HL-60 (cell line): ENCODE results near the gene CACNA2D3.

ENCODE experiments used
- DNase-seq, 2 experiments: peaks; one replicate each; pipeline ENCODE4 v3.0.0-alpha.2; 2010 to 2020; ENCODE audit warnings: low read depth in 1 of 2, low spot score in 1 of 2
- H3K27ac ChIP-seq: fragments of 250-450 bp; sonication (Bioruptor Pico); replicated peaks from 2 replicates; pipeline ENCODE4 v1.5.1; 2020; ENCODE audit warnings: mild to moderate bottlenecking, moderate library complexity
- H3K27me3 ChIP-seq: fragments of 250-450 bp; sonication (Bioruptor Pico); 2 replicates; pipeline ENCODE4 v1.5.1; 2021; ENCODE audit warnings: mild to moderate bottlenecking, moderate library complexity; ENCODE audit not compliant: insufficient read depth, poor library complexity, severe bottlenecking
- H3K4me3 ChIP-seq: replicated peaks from 2 replicates; pipeline ENCODE4 v1.5.1; 2011; ENCODE audit warnings: mild to moderate bottlenecking, control low read depth, low read length; ENCODE audit not compliant: insufficient read depth
- GABPA ChIP-seq: IDR thresholded peaks from 2 replicates; pipeline ENCODE4 v1.6.1; 2012; ENCODE audit warnings: low read depth
- POLR2AphosphoS5 ChIP-seq: IDR thresholded peaks from 2 replicates; pipeline ENCODE4 v1.6.1; 2012; ENCODE audit warnings: low read depth
- SPI1 ChIP-seq: IDR thresholded peaks from 2 replicates; pipeline ENCODE4 v1.6.1; 2012; ENCODE audit warnings: low read depth, mild to moderate bottlenecking, borderline replicate concordance
- TF ChIP-seq, protein P1 (sequence below): IDR thresholded peaks from 2 replicates; pipeline ENCODE4 v1.6.1; 2012; ENCODE audit warnings: low read depth; ENCODE audit not compliant: insufficient replicate concordance
- TF ChIP-seq, protein P2 (sequence below): IDR thresholded peaks from one replicate; pipeline ENCODE4 v1.5.1; 2011; ENCODE audit warnings: low read length, control low read depth, inconsistent platforms; ENCODE audit not compliant: insufficient read depth

Gene CACNA2D3

GRCh38 chr3:54801977-54802376, 679.6 kb downstream of the CACNA2D3 start:
- Histone ChIP-seq H3K27me3 (no peaks in the 10 kb centered on the region), H3K4me3 (no peak overlapping the region), H3K27ac (no peak overlapping the region)
- DNase-seq: no peak
- TF ChIP-seq, protein P1, sequence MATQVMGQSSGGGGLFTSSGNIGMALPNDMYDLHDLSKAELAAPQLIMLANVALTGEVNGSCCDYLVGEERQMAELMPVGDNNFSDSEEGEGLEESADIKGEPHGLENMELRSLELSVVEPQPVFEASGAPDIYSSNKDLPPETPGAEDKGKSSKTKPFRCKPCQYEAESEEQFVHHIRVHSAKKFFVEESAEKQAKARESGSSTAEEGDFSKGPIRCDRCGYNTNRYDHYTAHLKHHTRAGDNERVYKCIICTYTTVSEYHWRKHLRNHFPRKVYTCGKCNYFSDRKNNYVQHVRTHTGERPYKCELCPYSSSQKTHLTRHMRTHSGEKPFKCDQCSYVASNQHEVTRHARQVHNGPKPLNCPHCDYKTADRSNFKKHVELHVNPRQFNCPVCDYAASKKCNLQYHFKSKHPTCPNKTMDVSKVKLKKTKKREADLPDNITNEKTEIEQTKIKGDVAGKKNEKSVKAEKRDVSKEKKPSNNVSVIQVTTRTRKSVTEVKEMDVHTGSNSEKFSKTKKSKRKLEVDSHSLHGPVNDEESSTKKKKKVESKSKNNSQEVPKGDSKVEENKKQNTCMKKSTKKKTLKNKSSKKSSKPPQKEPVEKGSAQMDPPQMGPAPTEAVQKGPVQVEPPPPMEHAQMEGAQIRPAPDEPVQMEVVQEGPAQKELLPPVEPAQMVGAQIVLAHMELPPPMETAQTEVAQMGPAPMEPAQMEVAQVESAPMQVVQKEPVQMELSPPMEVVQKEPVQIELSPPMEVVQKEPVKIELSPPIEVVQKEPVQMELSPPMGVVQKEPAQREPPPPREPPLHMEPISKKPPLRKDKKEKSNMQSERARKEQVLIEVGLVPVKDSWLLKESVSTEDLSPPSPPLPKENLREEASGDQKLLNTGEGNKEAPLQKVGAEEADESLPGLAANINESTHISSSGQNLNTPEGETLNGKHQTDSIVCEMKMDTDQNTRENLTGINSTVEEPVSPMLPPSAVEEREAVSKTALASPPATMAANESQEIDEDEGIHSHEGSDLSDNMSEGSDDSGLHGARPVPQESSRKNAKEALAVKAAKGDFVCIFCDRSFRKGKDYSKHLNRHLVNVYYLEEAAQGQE: no peak

DNA sequence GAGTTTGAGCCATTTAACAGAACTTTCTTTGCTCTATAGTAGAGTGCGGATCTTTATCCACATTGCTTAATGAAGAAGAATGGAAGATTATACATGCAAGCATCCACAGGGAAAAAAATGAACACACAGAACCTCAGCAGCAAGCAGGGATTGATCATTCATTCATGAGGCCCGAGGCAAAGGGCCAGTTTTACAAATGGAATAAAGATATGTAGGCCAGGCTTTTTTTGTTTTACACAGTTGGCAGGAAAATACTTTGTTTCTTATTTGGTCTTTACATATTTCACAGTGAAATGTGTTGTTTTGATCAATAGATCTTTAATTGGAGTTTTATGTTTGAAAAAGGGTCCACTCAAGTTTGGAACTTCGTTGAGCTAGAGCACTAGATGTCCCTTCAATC, 688.0 kb downstream of the CACNA2D3 start:
- DNase-seq: no peak
- no peak overlapping the region for H3K27ac ChIP-seq

GRCh38 chr3:54814224-54814623, 691.9 kb downstream of the CACNA2D3 start:
- TF ChIP-seq POLR2AphosphoS5: no peak
- TF ChIP-seq, protein P1: no peak
- TF ChIP-seq GABPA: no peak
- TF ChIP-seq SPI1: no peak
- TF ChIP-seq, protein P2, sequence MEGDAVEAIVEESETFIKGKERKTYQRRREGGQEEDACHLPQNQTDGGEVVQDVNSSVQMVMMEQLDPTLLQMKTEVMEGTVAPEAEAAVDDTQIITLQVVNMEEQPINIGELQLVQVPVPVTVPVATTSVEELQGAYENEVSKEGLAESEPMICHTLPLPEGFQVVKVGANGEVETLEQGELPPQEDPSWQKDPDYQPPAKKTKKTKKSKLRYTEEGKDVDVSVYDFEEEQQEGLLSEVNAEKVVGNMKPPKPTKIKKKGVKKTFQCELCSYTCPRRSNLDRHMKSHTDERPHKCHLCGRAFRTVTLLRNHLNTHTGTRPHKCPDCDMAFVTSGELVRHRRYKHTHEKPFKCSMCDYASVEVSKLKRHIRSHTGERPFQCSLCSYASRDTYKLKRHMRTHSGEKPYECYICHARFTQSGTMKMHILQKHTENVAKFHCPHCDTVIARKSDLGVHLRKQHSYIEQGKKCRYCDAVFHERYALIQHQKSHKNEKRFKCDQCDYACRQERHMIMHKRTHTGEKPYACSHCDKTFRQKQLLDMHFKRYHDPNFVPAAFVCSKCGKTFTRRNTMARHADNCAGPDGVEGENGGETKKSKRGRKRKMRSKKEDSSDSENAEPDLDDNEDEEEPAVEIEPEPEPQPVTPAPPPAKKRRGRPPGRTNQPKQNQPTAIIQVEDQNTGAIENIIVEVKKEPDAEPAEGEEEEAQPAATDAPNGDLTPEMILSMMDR: no peak
- H3K27ac ChIP-seq: no peak overlapping the region
- no peak for DNase-seq
- no peak overlapping the region for H3K4me3 ChIP-seq
- H3K27me3 ChIP-seq: no peaks in the 10 kb centered on the region

More for the DNA sequence above, 688.0 kb downstream of the CACNA2D3 start:
- TF ChIP-seq GABPA (no peak), SPI1 (no peak), POLR2AphosphoS5 (no peak)
- TF ChIP-seq, protein P2: no peak
- TF ChIP-seq, protein P1: no peak
- no peak overlapping the region for H3K4me3 ChIP-seq
- H3K27me3 ChIP-seq: no peaks in the 10 kb centered on the region

DNA sequence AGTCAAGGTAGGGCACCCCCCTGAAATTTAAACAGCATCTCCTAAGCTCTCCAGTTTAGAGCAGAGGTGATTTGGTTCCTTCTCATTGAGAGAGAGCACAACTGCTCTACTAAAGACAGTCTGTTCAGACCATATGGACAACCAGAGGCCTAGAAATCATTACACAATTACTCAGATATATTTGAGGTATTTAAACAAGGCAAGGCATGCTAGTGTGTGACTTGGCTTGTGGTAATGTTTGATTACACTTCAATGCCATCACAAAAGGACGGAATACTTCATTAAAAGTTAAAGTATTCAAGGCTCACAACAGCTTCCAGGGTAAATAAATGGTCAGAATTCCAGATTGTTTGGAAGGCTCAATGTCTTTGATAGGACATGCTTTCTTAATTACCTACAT, 695.3 kb downstream of the CACNA2D3 start:
- TF ChIP-seq, protein P1: no peak
- TF ChIP-seq, protein P2: no peak
- TF ChIP-seq SPI1: no peak
- no peak for TF ChIP-seq POLR2AphosphoS5
- no peak for TF ChIP-seq GABPA
- Histone ChIP-seq H3K4me3 (no peak overlapping the region), H3K27ac (no peak overlapping the region), H3K27me3 (no peaks in the 10 kb centered on the region)
- DNase-seq: no peak
